Liver (tissue), 3 donors: ENCODE results near the gene OTUD7B.

ENCODE experiments used
- CTCF ChIP-seq: fragments of 150-350 bp; IDR thresholded peaks from 2 replicates; pipeline ENCODE4 v1.5.1; 2017; ENCODE audit warnings: improper control_type of control experiment, low read depth, low read length; ENCODE audit not compliant: missing input control
- FOXA1 ChIP-seq: IDR thresholded peaks from 2 replicates; pipeline ENCODE4 v1.6.1; 2016; ENCODE audit warnings: antibody characterized with exemption
- GABPA ChIP-seq, 2 donors: IDR thresholded peaks in 1 of 2; conservative IDR thresholded peaks in 1 of 2; 2 replicates each; pipeline ENCODE4 v1.6.1; 2016; ENCODE audit warnings: antibody characterized with exemption in 2 of 2, mild to moderate bottlenecking in 1 of 2, moderate library complexity in 1 of 2
- JUND ChIP-seq, 2 donors: IDR thresholded peaks; 2 replicates each; pipeline ENCODE4 v1.6.1; 2016; ENCODE audit warnings: antibody characterized with exemption in 2 of 2
- RAD21 ChIP-seq, 2 donors: IDR thresholded peaks; 2 replicates each; pipeline ENCODE4 v1.6.1; 2016; ENCODE audit warnings: antibody characterized with exemption in 2 of 2, mild to moderate bottlenecking in 2 of 2
- SP1 ChIP-seq: IDR thresholded peaks from 2 replicates; pipeline ENCODE4 v1.6.1; 2018; ENCODE audit warnings: antibody characterized with exemption, mild to moderate bottlenecking
- TAF1 ChIP-seq: conservative IDR thresholded peaks from 2 replicates; pipeline ENCODE4 v1.6.1; 2016; ENCODE audit warnings: antibody characterized with exemption, mild to moderate bottlenecking
- YY1 ChIP-seq: IDR thresholded peaks from 2 replicates; pipeline ENCODE4 v1.6.1; 2016; ENCODE audit warnings: antibody characterized with exemption, mild to moderate bottlenecking
- ZBTB33 ChIP-seq: IDR thresholded peaks from 2 replicates; pipeline ENCODE4 v1.6.1; 2016; ENCODE audit warnings: antibody characterized with exemption
- donor health status: healthy.
- donor health status: healthy.

- no peak for TF ChIP-seq TAF1
- no peak for TF ChIP-seq CTCF
- TF ChIP-seq RAD21 (IDR thresholded peaks at IDR 0.05): no peak
- no peak for TF ChIP-seq GABPA (IDR thresholded peaks at IDR 0.05 in 1 of 2, conservative IDR thresholded peaks at IDR 0.05 in 1 of 2)
- no peak for TF ChIP-seq YY1
- TF ChIP-seq ZBTB33: no peak
- no peak for TF ChIP-seq SP1
- TF ChIP-seq FOXA1: no peak
- TF ChIP-seq JUND (IDR thresholded peaks at IDR 0.05): no peak
These were observed 84.8 kb downstream of the OTUD7B start for GRCh38 chr1:149925751-149926150.
